HL-60 (cell line): Measurements from ENCODE around the gene EIF3C. TPM values are rescaled to one million over a fixed set of nuclear protein-coding genes. Genes with fewer than 3 reads are reported as not detected.

Source experiments
- microRNA-seq: library from miRNA; unstranded; fragments of <30 nt; microRNA quantifications from one replicate; pipeline ENCODE4, GENCODE V29; 2018

Gene EIF3C

Small RNAs within 50 kb of the gene (microRNA-seq; reads per million reads assigned to microRNA genes)
- gene MIR6862-2 = not detected
